Measurements from ENCODE around the gene MTHFR. TPM values are rescaled to one million over a fixed set of nuclear protein-coding genes. Genes with fewer than 3 reads are reported as not detected.

Gene MTHFR
- total RNA-seq, 1 experiment from 2014 or later = 18.2 TPM

DNA sequence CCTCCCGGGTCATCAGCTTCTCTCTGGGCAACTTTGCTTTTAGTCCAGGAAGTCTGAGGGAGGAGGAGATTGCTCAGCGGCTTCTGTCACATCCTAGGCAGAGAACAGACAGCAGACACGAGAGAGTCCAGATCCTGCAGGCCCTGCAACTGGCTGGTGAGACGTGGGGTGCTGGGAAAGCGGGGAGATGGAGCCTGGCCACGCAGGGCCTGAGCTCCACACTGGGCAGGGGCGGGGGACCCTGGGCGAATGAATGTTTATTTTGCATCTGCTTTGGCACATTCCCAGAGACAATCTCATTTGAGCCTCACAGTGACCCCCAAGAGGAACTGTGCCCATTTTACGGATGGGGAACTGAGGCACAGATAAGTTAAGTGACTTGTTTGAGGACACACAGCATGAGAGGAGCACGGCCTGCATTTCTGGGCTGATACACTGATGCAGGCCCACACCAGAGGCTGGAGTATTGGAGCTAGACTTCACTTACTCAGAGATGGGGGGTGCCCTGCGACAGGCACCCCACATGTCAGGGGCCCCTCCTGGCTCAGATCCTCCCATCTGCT is 34.2 kb downstream of the MTHFR start:
- no peaks in the 10 kb centered on the region for H3K36me3 Mint-ChIP-seq (ENCODE audit: insufficient read depth in 1 of 3, low read depth in 3 of 3)
- H4K91ac ChIP-seq (ENCODE audit: insufficient read length, low read depth, low read length) = no peak overlapping the region
- H2BK15ac ChIP-seq (ENCODE audit: low read depth, low read length) = no peak overlapping the region
- H2AK5ac ChIP-seq (ENCODE audit: insufficient read length, low read length) = no peak overlapping the region
- H3K18ac ChIP-seq (ENCODE audit: insufficient read length, low read depth, low read length) = no peak overlapping the region
- H3K79me2 ChIP-seq (ENCODE audit: insufficient read depth, low read length) = no peaks in the 10 kb centered on the region
- no peak overlapping the region for H2BK12ac ChIP-seq (ENCODE audit: insufficient read length, low read depth, low read length)
- no peak overlapping the region for H2AFZ ChIP-seq (ENCODE audit: low read length)
- H4K20me1 ChIP-seq (ENCODE audit: control insufficient read depth, insufficient read depth, insufficient read length) = no peaks in the 10 kb centered on the region
- peaks cover 12% of the 10 kb centered on the region for H3K27me3 Mint-ChIP-seq (ENCODE audit: low read depth)
- no peak overlapping the region for H3K4me3 Mint-ChIP-seq
- no peak for DNase-seq
- no peaks in the 10 kb centered on the region for H3K4me1 ChIP-seq (ENCODE audit: insufficient read depth, low read length)
- H3K4me1 Mint-ChIP-seq = no peaks in the 10 kb centered on the region
- TF ChIP-seq, protein P1, sequence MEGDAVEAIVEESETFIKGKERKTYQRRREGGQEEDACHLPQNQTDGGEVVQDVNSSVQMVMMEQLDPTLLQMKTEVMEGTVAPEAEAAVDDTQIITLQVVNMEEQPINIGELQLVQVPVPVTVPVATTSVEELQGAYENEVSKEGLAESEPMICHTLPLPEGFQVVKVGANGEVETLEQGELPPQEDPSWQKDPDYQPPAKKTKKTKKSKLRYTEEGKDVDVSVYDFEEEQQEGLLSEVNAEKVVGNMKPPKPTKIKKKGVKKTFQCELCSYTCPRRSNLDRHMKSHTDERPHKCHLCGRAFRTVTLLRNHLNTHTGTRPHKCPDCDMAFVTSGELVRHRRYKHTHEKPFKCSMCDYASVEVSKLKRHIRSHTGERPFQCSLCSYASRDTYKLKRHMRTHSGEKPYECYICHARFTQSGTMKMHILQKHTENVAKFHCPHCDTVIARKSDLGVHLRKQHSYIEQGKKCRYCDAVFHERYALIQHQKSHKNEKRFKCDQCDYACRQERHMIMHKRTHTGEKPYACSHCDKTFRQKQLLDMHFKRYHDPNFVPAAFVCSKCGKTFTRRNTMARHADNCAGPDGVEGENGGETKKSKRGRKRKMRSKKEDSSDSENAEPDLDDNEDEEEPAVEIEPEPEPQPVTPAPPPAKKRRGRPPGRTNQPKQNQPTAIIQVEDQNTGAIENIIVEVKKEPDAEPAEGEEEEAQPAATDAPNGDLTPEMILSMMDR (conservative IDR thresholded peaks at IDR 0.05) = no peak
- H2BK5ac ChIP-seq (ENCODE audit: insufficient read length, low read length) = no peak overlapping the region
- no peaks in the 10 kb centered on the region for H3K27me3 ChIP-seq (ENCODE audit: insufficient read depth, low read length)
- H3K23me2 ChIP-seq (ENCODE audit: insufficient read length, low read depth, low read length, poor library complexity, severe bottlenecking) = no peaks in the 10 kb centered on the region
- H3K23ac ChIP-seq (ENCODE audit: insufficient read length, low read depth, low read length) = no peak overlapping the region
- no peak overlapping the region for H3K27ac ChIP-seq (ENCODE audit: insufficient read length, low read depth, low read length)
- no CpG with 5 or more reads among the region's 11 CpGs for WGBS (ENCODE audit: extremely low coverage, insufficient read length, low lambda C conversion rate)
- H3K9me3 ChIP-seq (ENCODE audit: control insufficient read depth, low read depth, low read length) = no peaks in the 10 kb centered on the region
- H3T11ph ChIP-seq (ENCODE audit: low read length) = no peak overlapping the region
- H3K56ac ChIP-seq (ENCODE audit: insufficient read length, low read depth, low read length) = no peak overlapping the region
- H3K79me1 ChIP-seq (ENCODE audit: insufficient read depth, low read depth, low read length, poor library complexity, severe bottlenecking) = no peaks in the 10 kb centered on the region
- no peak overlapping the region for H4K8ac ChIP-seq (replicated peaks; ENCODE audit: insufficient read length, low read depth, low read length)
- no peak overlapping the region for H2BK20ac ChIP-seq (ENCODE audit: low read depth, low read length, poor library complexity, severe bottlenecking)
- H2BK120ac ChIP-seq (ENCODE audit: low read depth, low read length, poor library complexity, severe bottlenecking) = no peak overlapping the region
- H4K5ac ChIP-seq (ENCODE audit: insufficient read length, low read depth, low read length) = no peak overlapping the region
- no peak overlapping the region for H3K4me2 ChIP-seq (ENCODE audit: insufficient read depth, insufficient read length, low read length)
- no peak overlapping the region for H3K14ac ChIP-seq (ENCODE audit: insufficient read depth, low read length)
- H3K9me3 Mint-ChIP-seq = no peaks in the 10 kb centered on the region
- H3K27ac Mint-ChIP-seq = no peak overlapping the region; a peak in 1 of 7 replicates
- no peak overlapping the region for H3K9ac ChIP-seq (ENCODE audit: extremely low read depth, insufficient read length, low read length)
- no peak overlapping the region for H3K4ac ChIP-seq (ENCODE audit: low read depth, low read length)
